D721Med (cell line): ENCODE measurements around the gene APCS.

Experiments used
- DNase-seq: peaks from one replicate; pipeline ENCODE4 v3.0.0; 2011; ENCODE audit warnings: low spot score; ENCODE audit not compliant: insufficient read length
- FAIRE-seq: peaks from 2 replicates; lab custom pipeline; 2011; peaks lifted over from hg19 to GRCh38; lab: Jason Lieb, UNC
- TF ChIP-seq, protein P1 (sequence below): IDR thresholded peaks from 2 replicates; pipeline ENCODE4 v1.5.1; 2012; ENCODE audit warnings: mild to moderate bottlenecking, control low read depth; ENCODE audit not compliant: insufficient read depth; ENCODE audit errors: missing control alignments

Gene APCS

DNA sequence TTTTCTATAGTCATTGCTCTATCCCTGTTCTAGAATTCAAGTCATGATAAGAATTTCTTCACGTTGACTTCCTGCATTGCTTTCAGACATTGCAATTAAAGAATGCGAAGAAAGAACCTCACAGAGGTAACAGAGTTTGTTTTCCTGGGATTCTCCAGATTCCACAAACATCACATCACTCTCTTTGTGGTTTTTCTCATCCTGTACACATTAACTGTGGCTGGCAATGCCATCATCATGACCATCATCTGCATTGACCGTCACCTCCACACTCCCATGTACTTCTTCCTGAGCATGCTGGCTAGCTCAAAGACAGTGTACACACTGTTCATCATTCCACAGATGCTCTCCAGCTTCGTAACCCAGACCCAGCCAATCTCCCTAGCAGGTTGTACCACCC lies 10.6 kb downstream of the APCS start:
- DNase-seq (no peak), FAIRE-seq (no peak)
- TF ChIP-seq, protein P1, sequence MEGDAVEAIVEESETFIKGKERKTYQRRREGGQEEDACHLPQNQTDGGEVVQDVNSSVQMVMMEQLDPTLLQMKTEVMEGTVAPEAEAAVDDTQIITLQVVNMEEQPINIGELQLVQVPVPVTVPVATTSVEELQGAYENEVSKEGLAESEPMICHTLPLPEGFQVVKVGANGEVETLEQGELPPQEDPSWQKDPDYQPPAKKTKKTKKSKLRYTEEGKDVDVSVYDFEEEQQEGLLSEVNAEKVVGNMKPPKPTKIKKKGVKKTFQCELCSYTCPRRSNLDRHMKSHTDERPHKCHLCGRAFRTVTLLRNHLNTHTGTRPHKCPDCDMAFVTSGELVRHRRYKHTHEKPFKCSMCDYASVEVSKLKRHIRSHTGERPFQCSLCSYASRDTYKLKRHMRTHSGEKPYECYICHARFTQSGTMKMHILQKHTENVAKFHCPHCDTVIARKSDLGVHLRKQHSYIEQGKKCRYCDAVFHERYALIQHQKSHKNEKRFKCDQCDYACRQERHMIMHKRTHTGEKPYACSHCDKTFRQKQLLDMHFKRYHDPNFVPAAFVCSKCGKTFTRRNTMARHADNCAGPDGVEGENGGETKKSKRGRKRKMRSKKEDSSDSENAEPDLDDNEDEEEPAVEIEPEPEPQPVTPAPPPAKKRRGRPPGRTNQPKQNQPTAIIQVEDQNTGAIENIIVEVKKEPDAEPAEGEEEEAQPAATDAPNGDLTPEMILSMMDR = no peak

DNA sequence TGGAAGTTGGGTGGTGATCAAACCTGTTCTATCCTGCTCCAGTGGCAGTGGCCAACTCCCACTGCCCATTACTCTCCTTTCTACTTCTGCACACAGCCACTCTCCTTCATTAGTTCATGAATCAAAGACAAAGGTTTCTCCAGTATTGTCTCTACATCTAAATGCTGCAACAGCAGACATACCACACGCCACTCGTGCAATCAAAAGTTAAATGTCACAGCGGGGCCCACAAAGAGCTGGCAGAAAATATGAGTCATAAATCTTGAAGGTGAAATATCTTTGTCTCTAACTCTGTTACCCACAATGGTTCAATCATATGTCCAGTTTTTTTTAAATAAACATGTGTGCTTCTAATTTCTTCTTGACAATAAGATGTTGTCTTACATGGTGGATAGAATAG lies 13.3 kb downstream of the APCS start:
- DNase-seq (no peak), FAIRE-seq (no peak)
- TF ChIP-seq, protein P1 = no peak

DNA sequence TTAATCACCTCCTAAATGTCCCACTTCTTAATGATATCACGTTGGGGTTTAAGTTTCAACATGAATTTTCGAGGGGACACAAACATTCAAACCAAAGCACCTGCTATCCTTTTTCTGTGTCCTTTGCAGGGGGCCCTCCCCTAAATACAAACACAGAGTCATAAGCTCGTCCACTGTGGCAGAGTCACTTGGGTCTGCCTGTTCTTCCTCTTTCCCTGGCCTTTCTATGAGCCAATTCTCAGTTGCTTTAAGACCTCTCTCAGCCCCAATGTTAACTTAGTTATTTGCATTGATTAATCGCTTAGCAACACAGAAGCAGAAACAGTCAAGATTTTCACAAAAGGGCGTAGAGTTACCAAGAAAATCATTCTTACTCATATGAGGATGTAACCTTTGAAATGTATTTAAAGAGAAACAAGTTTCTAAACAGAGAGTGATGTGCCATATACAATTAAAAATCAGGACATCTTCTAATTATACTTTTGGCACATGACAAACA lies 14.9 kb downstream of the APCS start:
- TF ChIP-seq, protein P1 = no peak
- FAIRE-seq = no peak
- DNase-seq = no peak

DNA sequence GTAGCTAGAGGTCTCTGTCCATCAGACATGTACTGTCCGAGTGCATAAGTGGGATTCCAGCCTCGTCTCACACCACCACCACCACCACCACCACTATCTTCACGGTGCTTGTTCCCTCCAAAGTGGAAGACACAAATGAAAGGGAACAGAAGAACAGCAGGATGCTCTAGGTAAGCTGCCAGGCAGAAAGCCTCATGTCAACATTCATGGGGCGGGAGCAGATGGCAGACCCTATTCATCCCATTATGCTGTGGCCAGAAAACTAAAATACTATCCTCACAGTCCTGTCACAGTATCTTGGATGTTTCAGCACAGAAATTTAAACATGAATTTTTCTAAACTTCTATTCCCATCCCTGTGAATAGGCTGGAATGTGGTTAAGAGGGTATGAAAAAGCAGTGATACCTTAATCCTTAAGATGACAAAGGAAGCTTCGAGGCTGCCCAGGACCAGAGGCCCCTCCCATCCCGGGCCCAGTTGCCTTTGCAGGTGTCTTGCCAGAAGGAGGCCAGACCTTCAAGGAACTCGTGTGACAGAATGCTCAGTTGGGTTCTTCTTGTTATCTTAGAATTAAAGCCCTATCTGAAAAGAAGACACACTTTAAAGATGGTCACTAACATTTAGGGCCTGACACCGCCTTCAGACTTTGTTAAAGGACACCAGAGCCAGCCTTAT lies 24.7 kb downstream of the APCS start:
- FAIRE-seq (no peak), DNase-seq (no peak)
- TF ChIP-seq, protein P1 = no peak

DNA sequence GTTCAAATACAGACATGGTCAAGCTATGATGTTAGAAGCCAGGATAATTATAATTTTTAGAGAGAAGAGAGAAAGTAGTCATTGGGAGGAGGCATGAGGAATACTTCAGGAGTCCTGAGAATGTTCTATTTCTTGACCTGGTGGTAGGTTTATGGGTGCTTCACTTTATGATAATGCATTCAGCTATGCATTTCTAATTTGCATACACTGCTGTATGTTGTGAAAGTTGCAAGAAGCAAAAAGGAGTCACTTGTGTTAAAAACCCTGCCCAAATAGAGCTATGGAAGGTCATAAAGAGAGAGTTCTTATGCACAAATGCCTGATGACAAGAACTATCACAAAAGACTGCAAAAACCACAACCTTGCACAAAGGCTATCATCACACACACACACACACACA lies 45.3 kb downstream of the APCS start:
- TF ChIP-seq, protein P1 = no peak
- FAIRE-seq (no peak), DNase-seq (no peak)
